Measurements from ENCODE around the gene TMEFF2.

- TF ChIP-seq REST (IDR thresholded peaks at IDR 0.05; ENCODE audit: insufficient read depth in 1 of 2, low read depth in 2 of 2, low read length in 2 of 2) = no peak
- TF ChIP-seq POLR2AphosphoS5 (IDR thresholded peaks at IDR 0.05; ENCODE audit: low read depth, low read length) = no peak
- TF ChIP-seq FOXP2 (optimal IDR thresholded peaks at IDR 0.05; ENCODE audit: borderline replicate concordance, extremely low read depth, extremely low read length, insufficient read depth) = no peak
Measured at GRCh38 chr2:192146069-192147015, 48.4 kb downstream of the TMEFF2 start.

Measured in PFSK-1 (cell line).